ENCODE results near the gene LMO1.

DNA sequence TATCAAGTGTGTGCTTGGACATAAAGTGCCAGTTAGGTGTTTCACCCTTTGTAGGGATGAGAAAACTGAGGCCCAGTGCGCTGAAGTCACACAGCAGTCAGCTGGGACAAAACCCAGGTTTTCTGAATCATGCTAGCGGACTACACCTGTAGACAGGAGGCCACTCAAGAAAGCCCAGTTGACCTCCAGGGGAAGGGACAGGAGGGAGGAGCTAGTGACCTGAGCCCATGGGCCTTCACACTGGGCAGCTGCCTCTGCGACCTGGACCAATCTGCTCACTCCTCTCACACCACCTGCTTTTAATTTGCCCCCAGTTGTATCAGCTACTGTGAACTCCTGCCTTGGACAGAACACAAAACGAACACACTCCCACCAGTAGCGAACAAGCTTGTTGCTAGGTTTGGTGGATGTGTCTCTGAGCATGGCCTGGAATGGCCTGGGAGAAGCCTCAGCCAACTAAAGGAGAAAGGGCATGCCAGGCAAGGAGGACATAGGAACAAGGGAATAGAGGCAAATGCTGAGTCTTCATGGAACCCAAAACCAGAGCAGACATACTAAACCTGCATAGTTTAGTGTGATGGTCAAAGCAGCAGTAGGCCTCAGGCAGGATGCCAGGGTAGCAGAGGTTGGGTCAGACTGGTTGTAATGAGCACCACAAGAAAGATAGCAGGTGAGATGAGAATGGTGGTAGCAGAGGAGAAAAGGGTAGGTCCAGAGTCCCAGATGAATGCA lies 7.2 kb downstream of the LMO1 start:
- TF ChIP-seq TAF1 (IDR thresholded peaks at IDR 0.05; ENCODE audit: borderline replicate concordance, insufficient read depth, low read length) (no peak), POLR2AphosphoS5 (IDR thresholded peaks at IDR 0.05; ENCODE audit: low read depth, low read length) (no peak)
